Thoracic aorta (tissue), 2 donors: Measurements from ENCODE around the gene IL6. TPM values are rescaled to one million over a fixed set of nuclear protein-coding genes. Genes with fewer than 3 reads are reported as not detected.
"Not testable (repeated sequence)": the region's sequence is repeated elsewhere in the genome, so short reads cannot be mapped to it uniquely, and the experiment has no call there.

ENCODE experiments used
- ATAC-seq: fragments of 150-250 bp; one replicate; pipeline ENCODE4 v1.8.0; 2017; ENCODE audit warnings: low read depth; ENCODE audit not compliant: insufficient number of reproducible peaks, low FRiP score
- DNase-seq: peaks from one replicate; pipeline ENCODE4 v3.0.0-alpha.2; 2020; ENCODE audit warnings: low spot score
- H3K27ac ChIP-seq, 2 donors: fragments of 200-600 bp; sonication (generic); 1 replicate in 1 of 2; 2 replicates in 1 of 2; pipeline ENCODE4 v1.5.1; 2016; ENCODE audit warnings: mild to moderate bottlenecking in 2 of 2, moderate library complexity in 2 of 2
- H3K27me3 ChIP-seq: fragments of 200-600 bp; sonication (generic); replicated peaks from 2 replicates; pipeline ENCODE4 v1.6.0; 2016; ENCODE audit warnings: mild to moderate bottlenecking; ENCODE audit not compliant: insufficient read depth
- H3K36me3 ChIP-seq: fragments of 200-600 bp; sonication (generic); one replicate; pipeline ENCODE4 v1.5.1; 2016
- H3K4me1 ChIP-seq, 2 donors: fragments of 200-600 bp; sonication (generic); 1 replicate in 1 of 2; 2 replicates in 1 of 2; pipeline versions ENCODE4 v1.5.1 to v1.6.0; 2016; ENCODE audit warnings: low read depth in 2 of 2, mild to moderate bottlenecking in 1 of 2; ENCODE audit not compliant: control insufficient read depth in 1 of 2
- H3K4me3 ChIP-seq: fragments of 200-600 bp; sonication (generic); 2 replicates; pipeline ENCODE4 v1.5.1; 2016; ENCODE audit warnings: mild to moderate bottlenecking
- H3K9me3 ChIP-seq: fragments of 200-600 bp; sonication (generic); 2 replicates; pipeline ENCODE4 v1.5.1; 2016
- total RNA-seq, 2 donors: library from RNA; depleted of rRNA; stranded (reverse); fragments of >200 nt; gene quantifications; one replicate each; pipeline versions ENCODE4 v1.1.0 to v1.2.3, GENCODE V29; 2016
- TF ChIP-seq, protein P1 (sequence below): fragments of 200-600 bp; sonication (generic); IDR thresholded peaks from one replicate; pipeline ENCODE4 v1.5.1; 2019; ENCODE audit warnings: antibody characterized with exemption

Gene IL6
- total RNA-seq: 100 to 1,000 TPM in 1 of 2 donors, 10 to 100 TPM in 1; 15.7 to 151 TPM

DNA sequence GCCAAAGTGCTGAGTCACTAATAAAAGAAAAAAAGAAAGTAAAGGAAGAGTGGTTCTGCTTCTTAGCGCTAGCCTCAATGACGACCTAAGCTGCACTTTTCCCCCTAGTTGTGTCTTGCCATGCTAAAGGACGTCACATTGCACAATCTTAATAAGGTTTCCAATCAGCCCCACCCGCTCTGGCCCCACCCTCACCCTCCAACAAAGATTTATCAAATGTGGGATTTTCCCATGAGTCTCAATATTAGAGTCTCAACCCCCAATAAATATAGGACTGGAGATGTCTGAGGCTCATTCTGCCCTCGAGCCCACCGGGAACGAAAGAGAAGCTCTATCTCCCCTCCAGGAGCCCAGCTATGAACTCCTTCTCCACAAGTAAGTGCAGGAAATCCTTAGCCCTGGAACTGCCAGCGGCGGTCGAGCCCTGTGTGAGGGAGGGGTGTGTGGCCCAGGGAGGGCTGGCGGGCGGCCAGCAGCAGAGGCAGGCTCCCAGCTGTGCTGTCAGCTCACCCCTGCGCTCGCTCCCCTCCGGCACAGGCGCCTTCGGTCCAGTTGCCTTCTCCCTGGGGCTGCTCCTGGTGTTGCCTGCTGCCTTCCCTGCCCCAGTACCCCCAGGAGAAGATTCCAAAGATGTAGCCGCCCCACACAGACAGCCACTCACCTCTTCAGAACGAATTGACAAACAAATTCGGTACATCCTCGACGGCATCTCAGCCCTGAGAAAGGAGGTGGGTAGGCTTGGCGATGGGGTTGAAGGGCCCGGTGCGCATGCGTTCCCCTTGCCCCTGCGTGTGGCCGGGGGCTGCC lies at the start of gene IL6:
Gene IL6 (plus strand): TSS at position 294 of the 807 bp plus-strand sequence. CDS start 63 bp downstream, at position 357.
- H3K36me3 ChIP-seq: no peaks in the 10 kb centered on the region
- H3K4me3 ChIP-seq: peak within 1 kb of the TSS; percentile 75
- no peaks in the 10 kb centered on the region for H3K9me3 ChIP-seq
- TF ChIP-seq, protein P1, sequence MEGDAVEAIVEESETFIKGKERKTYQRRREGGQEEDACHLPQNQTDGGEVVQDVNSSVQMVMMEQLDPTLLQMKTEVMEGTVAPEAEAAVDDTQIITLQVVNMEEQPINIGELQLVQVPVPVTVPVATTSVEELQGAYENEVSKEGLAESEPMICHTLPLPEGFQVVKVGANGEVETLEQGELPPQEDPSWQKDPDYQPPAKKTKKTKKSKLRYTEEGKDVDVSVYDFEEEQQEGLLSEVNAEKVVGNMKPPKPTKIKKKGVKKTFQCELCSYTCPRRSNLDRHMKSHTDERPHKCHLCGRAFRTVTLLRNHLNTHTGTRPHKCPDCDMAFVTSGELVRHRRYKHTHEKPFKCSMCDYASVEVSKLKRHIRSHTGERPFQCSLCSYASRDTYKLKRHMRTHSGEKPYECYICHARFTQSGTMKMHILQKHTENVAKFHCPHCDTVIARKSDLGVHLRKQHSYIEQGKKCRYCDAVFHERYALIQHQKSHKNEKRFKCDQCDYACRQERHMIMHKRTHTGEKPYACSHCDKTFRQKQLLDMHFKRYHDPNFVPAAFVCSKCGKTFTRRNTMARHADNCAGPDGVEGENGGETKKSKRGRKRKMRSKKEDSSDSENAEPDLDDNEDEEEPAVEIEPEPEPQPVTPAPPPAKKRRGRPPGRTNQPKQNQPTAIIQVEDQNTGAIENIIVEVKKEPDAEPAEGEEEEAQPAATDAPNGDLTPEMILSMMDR: no peak
- DNase-seq (no peak), ATAC-seq (peak; percentile 83)
- H3K4me1 ChIP-seq: peaks cover 21 to 51% of the 10 kb centered on the region in 2 donors
- H3K27me3 ChIP-seq: no peaks in the 10 kb centered on the region
- H3K27ac ChIP-seq: peak within 1 kb of the TSS; percentile 45 to 48

DNA sequence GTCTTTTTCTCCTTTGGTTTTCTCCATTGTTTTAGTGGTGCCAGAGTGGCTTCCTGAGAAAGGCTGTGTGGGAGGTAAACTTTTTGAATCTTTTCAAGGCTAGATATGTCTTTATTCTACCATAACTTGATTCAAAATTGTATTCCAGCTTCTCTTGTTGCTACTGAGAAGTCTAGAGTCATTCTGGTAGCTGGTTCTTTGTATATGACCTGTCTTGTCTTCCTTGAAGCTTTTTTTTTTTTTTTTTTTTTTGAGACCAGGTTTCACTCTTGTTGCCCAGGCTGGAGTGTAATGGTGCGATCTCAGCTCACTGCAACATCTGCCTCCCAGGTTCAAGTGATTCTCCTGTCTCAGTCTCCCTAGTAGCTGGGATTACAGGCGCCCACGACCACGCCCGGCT lies 49.7 kb upstream of the IL6 start:
- H3K27ac ChIP-seq, DNase-seq, ATAC-seq, H3K9me3 ChIP-seq, H3K36me3 ChIP-seq, H3K4me1 ChIP-seq, H3K4me3 ChIP-seq, H3K27me3 ChIP-seq: not testable (repeated sequence)

DNA sequence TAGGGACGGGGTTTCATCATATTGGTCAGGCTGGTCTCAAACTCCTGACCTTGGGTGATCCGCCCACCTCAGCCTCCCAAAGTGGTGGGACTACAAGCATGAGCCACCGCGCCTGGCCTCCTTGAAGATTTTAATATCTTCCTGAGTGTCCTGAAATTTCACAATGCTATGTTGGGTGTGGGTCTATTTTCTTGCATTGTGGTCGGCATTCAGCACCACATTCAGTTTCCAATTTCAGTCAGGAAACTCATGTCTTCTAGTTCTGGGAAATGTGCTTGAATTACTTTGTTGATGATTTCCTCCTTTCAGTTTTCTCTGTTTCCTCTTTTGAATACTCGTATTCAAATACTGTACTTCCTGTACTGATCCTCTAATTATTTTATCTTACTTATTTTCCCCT lies 49.3 kb upstream of the IL6 start:
- Histone ChIP-seq H3K4me1 (no peaks in the 10 kb centered on the region), H3K27ac (no peak overlapping the region), H3K27me3 (no peaks in the 10 kb centered on the region), H3K9me3 (no peaks in the 10 kb centered on the region), H3K36me3 (no peaks in the 10 kb centered on the region), H3K4me3 (no peak overlapping the region)
- DNase-seq (no peak), ATAC-seq (no peak)
- TF ChIP-seq, protein P1: no peak

DNA sequence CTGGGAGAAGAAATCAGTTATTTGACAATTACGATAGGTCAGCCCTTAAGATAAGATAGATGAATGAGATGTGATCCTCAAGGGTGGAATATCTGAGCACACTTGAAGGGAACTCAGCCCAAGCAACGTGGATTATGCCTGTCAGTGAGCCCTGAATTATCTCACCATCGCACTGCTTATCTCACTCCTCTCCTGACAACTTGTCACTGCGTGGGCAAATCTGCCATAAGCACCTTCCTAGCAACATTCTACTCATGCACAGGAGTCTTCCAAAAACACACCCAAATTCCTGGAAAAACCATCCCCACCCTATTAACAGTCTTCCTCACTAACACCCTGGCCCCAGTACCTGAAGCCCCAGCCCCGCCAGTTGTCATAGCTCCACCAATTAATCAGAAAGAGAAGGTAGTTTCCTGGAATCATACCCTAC lies 46.5 kb upstream of the IL6 start:
- Histone ChIP-seq H3K9me3 (no peaks in the 10 kb centered on the region), H3K4me1 (no peaks in the 10 kb centered on the region), H3K4me3 (no peak overlapping the region), H3K27ac (no peak overlapping the region), H3K36me3 (no peaks in the 10 kb centered on the region), H3K27me3 (no peaks in the 10 kb centered on the region)
- TF ChIP-seq, protein P1: no peak
- DNase-seq (no peak), ATAC-seq (no peak)

DNA sequence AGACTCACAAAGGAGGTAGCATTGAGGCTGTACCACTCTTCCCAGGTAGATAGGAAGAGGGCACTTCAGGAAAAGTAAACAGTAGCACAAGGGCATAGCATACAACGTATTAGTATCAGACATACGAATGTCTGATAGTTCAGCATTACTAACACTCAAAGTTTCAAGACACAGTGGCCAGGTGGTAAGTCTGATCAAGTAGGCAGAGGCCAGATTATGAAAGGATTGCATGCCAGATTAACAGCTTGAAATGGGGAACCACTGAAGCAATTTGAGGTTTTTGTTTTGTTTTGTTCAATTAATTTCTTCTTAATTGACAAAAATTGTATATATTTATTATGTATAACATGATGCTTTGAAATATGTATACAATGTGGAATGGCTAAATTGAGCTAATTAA lies 45.7 kb upstream of the IL6 start:
- H3K4me1 ChIP-seq: no peaks in the 10 kb centered on the region
- H3K9me3 ChIP-seq: no peaks in the 10 kb centered on the region
- no peak overlapping the region for H3K27ac ChIP-seq
- DNase-seq: no peak
- no peaks in the 10 kb centered on the region for H3K27me3 ChIP-seq
- TF ChIP-seq, protein P1: no peak
- no peaks in the 10 kb centered on the region for H3K36me3 ChIP-seq
- H3K4me3 ChIP-seq: no peak overlapping the region
- no peak for ATAC-seq
